Left renal pelvis (tissue), 4 donors: Measurements from ENCODE around the gene ZNF599. TPM values are rescaled to one million over a fixed set of nuclear protein-coding genes. Genes with fewer than 3 reads are reported as not detected.
"Not testable (repeated sequence)": the region's sequence is repeated elsewhere in the genome, so short reads cannot be mapped to it uniquely, and the experiment has no call there.

Experiments
- DNase-seq, 4 donors: peaks; one replicate each; pipeline ENCODE4 v3.0.0-alpha.2; 2013; ENCODE audit warnings: low read depth in 4 of 4, low spot score in 3 of 4
- polyA plus RNA-seq, 4 donors: library from polyadenylated mRNA; unstranded; fragments of 120-200 nt; gene quantifications; one replicate each; pipeline ENCODE4 v1.2.1, GENCODE V29; 2013; ENCODE audit not compliant: insufficient read length in 4 of 4

Gene ZNF599
- 10 to 100 TPM; 12.3 to 18.9 (median 12.8) TPM for polyA plus RNA-seq

- DNase-seq, result peak; percentile 72 to 86 (median 82)
Observed at GRCh38 chr19:34772697-34773554, at the start of gene ZNF599. TSS of gene ZNF599 (minus strand) at chr19:34773215. CDS start at chr19:34772841, 374 bp downstream.

- no peak for DNase-seq
Observed at GRCh38 chr19:34818270-34818669, 45.3 kb upstream of the ZNF599 start.

GRCh38 chr19:34816708-34817107 lies 43.7 kb upstream of the ZNF599 start:
- no peak for DNase-seq

GRCh38 chr19:34808566-34808965 lies 35.6 kb upstream of the ZNF599 start:
- DNase-seq, result no peak

- DNase-seq, result no peak
Observed at GRCh38 chr19:34806976-34807860, 34.2 kb upstream of the ZNF599 start.

- DNase-seq, result no peak
Observed at GRCh38 chr19:34804115-34804514, 31.1 kb upstream of the ZNF599 start.

GRCh38 chr19:34796953-34797352 lies 23.9 kb upstream of the ZNF599 start:
- DNase-seq, result not testable (repeated sequence)

GRCh38 chr19:34794066-34794960 lies 21.3 kb upstream of the ZNF599 start:
- DNase-seq, result no peak

- DNase-seq, result no peak
Observed at GRCh38 chr19:34793565-34793964, 20.6 kb upstream of the ZNF599 start.

- DNase-seq, result no peak
Observed at GRCh38 chr19:34788074-34788473, 15.1 kb upstream of the ZNF599 start.

- DNase-seq, result no peak
Observed at GRCh38 chr19:34787059-34787824, 14.2 kb upstream of the ZNF599 start.

GRCh38 chr19:34786236-34786635 lies 13.2 kb upstream of the ZNF599 start:
- no peak for DNase-seq

GRCh38 chr19:34779652-34780051 lies 6.6 kb upstream of the ZNF599 start:
- no peak for DNase-seq

- no peak for DNase-seq
Observed at GRCh38 chr19:34778342-34778741, 5.3 kb upstream of the ZNF599 start.

- DNase-seq, result no peak
Observed at GRCh38 chr19:34774857-34775256, 1.8 kb upstream of the ZNF599 start.

- no peak for DNase-seq
Observed at GRCh38 chr19:34773555-34773864, 495 bp upstream of the ZNF599 start.

- no peak for DNase-seq
Observed at GRCh38 chr19:34767951-34768350, 5.1 kb downstream of the ZNF599 start.

- DNase-seq, result no peak
Observed at GRCh38 chr19:34766386-34766785, 6.6 kb downstream of the ZNF599 start.

GRCh38 chr19:34759218-34759917 lies 13.6 kb downstream of the ZNF599 start:
- no peak for DNase-seq
